Choroid plexus epithelial cell (primary cell): ENCODE results near the gene C5AR1.

ENCODE experiments used
- DNase-seq: peaks from one replicate; pipeline ENCODE4 v3.0.0-alpha.2; 2010; ENCODE audit warnings: low read depth
- H3K4me3 ChIP-seq: 2 replicates; pipeline ENCODE4 v1.5.1; 2011; ENCODE audit warnings: low read depth, mild to moderate bottlenecking, control low read depth, low read length, moderate library complexity
- CTCF ChIP-seq: conservative IDR thresholded peaks from 2 replicates; pipeline ENCODE4 v1.5.1; 2011; ENCODE audit warnings: low read depth, mild to moderate bottlenecking, control low read depth, inconsistent platforms, low read length, moderate library complexity

C5AR1 gene

GRCh38 chr19:47350630-47351029 lies 41.0 kb downstream of the C5AR1 start:
- no peak for DNase-seq
- H3K4me3 ChIP-seq = no peak overlapping the region
- TF ChIP-seq CTCF = no peak

- peak; percentile 82 for DNase-seq
- TF ChIP-seq CTCF = no peak
- H3K4me3 ChIP-seq = no peak overlapping the region
Measured at GRCh38 chr19:47351548-47351947, 41.9 kb downstream of the C5AR1 start.

GRCh38 chr19:47352095-47352494 lies 42.4 kb downstream of the C5AR1 start:
- H3K4me3 ChIP-seq = no peak overlapping the region
- DNase-seq = no peak
- no peak for TF ChIP-seq CTCF

- DNase-seq = no peak
- TF ChIP-seq CTCF = no peak
- no peak overlapping the region for H3K4me3 ChIP-seq
Measured at GRCh38 chr19:47353307-47353712, 43.6 kb downstream of the C5AR1 start.

- DNase-seq = no peak
- H3K4me3 ChIP-seq = no peak overlapping the region
- TF ChIP-seq CTCF = no peak
Measured at GRCh38 chr19:47356900-47357299, 47.2 kb downstream of the C5AR1 start.

- TF ChIP-seq CTCF = peak; percentile 45
- DNase-seq = peak; percentile 18
- no peak overlapping the region for H3K4me3 ChIP-seq
Measured at GRCh38 chr19:47357788-47358680, 48.4 kb downstream of the C5AR1 start.

GRCh38 chr19:47358936-47359335 lies 49.3 kb downstream of the C5AR1 start:
- DNase-seq = no peak
- no peak for TF ChIP-seq CTCF
- no peak overlapping the region for H3K4me3 ChIP-seq
